NCI-H446 treated with DMSO at 0.1 percent for 48 hours (cell line): ENCODE results near the gene CDKL2.
"Not testable (repeated sequence)": the region's sequence is repeated elsewhere in the genome, so short reads cannot be mapped to it uniquely, and the experiment has no call there.

ENCODE experiments used
- DNase-seq: peaks from one replicate; lab custom pipeline; 2025; lab: John Stamatoyannopoulos, UW

Gene CDKL2

DNA sequence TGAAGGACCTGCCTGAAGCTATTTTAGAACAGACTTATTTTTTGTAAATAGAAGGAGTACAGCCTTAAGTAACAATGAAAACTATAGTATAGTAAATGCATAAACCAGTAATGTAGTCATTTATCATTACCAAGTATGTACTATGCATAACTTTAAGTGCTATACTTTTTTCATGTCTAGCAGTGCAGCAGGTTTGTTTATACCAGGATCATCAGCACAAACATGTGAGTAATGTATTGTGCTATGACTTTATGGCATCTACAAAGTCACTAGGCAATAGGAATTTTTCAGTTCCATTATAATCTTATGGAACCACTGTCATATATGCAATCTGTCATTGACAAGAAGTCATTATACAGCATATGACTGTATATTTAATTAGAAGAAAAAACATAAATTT, 77.9 kb downstream of the CDKL2 start:
- DNase-seq, result no peak

DNA sequence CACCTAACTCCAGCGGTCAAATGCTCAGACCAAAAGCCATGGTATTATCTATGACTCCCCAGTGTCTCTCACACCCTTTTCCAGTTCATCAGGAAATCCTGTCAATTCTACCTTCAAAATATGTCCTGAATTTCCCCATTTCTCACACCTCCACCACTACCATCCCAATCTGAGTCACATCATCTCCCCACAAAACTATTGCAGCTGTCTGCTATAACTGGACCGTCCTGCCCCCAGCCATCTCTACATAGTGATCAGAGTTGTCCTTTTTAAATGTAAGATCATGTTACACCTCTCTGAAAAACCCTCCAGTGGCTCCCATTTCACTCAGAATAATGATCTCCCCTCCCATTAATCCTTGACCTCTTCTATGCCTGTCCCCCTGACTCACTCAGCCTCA, 81.3 kb downstream of the CDKL2 start:
- DNase-seq, result no peak

DNA sequence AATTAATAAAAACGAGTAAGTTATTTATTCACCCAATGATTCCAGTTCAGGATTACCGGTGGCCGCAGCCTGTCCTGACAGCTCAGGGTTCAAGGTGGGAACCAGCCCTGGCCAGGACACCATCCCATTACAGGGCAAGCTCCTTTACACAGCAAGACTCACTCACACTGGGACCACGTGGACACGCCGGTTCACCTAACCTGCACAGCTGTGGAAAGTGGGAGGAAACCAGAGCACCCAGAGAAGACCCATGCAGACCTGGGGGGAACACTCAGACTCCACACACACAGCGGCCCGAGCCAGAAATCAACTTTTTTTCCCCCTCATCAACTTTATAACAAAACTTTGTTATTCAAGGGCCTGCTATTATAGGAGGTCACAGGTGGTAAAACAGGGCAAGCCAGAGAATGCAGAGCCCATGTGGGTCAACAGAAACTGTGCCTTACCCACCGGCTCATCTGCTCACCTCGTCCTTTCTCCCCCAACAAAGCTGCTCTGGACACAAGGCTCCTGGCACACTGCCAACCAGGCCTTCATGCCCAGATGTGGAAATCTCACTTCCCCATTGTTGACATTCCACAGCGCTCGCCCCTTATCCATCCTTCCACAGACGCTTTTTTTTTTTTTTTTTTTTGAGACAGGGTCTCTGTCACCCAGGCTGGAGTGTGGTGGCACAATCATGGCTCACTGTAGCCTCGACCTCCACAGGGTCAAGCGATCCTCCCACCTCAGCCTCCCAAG, 82.5 kb downstream of the CDKL2 start:
- no peak for DNase-seq

DNA sequence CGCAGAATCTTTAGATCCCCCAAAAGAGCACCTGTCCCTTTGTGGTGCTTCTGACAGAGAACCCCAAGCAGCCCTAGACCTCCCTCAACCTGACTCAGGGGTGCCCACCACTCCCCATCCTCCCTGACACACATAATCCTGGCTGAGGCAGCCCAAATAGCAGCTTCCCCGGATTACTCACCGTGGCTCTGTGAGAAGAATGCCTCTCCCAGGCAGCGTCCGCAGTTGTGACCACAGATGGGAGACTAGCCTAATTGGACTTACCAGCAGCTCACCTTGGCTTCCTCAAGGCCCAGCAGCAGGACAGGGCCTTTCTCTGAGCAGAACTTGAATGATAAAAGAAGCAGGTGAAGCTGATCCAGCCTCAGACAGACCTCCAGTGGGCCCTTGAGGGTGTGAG, 84.8 kb downstream of the CDKL2 start:
- no peak for DNase-seq

DNA sequence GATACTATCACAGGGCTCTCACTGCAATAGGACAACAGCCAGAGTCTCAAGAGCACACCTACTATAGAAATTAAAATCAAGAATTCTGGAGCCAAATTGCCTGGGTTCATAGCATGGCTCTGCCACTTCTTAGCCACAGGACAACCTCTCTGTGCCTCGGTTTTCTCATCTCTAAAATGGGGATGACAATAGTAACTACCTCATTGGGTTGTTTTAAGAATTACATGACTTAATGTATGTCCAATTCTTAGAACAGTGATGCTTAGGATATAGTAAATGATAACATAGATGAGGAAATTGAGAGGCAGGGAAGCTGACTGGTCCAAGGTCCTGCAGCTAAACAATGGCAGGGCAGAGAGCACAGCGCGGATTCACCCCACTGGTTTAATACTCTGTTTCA, 85.5 kb downstream of the CDKL2 start:
- no peak for DNase-seq

DNA sequence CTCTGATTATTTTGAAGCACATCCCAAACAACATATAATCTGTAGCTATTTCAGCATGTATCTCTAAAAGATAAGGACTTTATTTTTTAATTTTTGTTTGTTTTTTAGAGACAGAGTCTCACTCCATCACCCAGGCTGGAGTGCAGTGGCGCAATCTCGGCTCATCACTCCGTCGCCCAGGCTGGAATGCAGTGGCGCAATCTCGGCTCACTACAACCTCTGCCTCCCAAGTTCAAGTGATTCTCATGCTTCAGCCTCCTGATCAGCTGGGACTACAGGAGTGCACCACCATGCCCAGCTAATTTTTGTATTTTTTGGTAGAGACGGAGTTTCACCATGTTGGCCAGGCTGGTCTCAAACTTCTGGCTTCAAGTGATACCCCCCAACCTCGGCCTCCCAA, 86.1 kb downstream of the CDKL2 start:
- DNase-seq, result not testable (repeated sequence)

DNA sequence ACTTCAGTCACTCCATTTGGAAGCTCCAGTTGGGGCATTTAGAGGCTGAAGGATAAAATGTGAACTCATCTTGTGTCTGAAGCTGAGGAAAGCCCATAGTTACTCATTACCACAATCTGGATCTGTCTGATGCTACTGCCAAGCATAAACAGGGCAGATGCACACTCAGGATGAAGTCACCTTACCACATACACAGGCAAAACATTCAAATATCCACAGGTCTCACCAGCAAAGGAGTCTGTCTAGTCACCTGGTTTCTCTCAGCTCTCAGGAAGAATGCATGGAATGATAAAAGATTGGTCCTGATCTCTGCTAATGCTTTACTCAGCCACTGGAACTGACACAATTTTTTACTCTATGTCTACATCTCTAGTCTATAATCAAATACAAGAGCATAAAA, 87.5 kb downstream of the CDKL2 start:
- no peak for DNase-seq

DNA sequence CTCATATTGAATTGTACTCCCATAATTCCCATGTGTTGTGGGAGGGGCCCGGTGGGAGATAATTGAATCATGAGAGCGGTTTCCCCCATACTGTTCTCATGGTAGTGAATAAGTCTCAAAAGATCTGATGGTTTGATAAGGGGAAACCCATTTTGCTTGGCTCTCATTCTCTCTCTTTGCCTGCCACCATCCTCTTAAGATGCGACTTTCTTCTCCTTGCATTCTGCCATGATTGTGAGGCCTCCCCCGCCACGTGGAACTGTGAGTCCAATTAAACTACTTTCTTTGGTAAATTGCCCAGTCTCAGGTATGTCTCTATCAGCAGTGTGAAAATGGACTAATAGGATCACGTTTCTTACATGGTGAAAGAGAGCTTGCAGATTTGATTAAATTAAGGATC, 93.0 kb downstream of the CDKL2 start:
- DNase-seq, result not testable (repeated sequence)

DNA sequence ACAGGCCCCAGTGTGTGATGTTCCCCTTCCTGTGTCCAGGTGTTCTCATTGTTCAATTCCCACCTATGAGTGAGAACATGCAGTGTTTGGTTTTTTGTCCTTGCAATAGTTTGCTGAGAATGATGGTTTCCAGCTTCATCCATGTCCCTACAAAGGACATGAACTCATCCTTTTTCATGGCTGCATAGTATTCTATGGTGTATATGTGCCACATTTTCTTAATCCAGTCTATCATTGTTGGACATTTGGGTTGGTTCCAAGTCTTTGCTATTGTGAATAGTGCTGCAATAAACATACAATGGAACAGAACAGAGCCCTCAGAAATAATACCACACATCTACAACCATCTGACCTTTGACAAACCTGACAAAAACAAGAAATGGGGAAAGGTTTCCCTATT, 96.4 kb downstream of the CDKL2 start:
- DNase-seq, result not testable (repeated sequence)

DNA sequence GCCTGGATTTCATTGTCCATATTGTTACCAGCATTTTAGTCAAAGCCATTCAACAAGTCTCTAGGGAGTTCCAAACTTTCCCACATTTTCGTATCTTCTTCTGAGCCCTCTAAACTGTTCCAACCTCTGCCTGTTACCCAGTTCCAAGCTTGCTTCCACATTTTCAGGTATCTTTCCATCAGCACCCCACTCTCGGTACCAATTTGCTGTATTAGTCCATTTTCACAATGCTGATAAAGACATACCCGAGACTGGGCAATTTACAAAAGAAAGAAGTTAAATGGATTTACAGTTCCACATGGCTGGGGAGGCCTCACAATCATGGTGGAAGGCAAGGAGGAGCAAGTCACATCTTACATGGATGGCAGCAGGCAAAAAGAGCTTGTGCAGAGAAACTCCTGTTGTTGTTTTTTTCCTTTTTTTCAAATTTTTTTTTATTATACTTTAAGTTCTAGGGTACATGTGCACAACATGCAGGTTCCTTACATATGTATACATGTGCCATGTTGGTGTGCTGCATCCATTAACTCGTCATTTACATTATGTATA, 96.9 kb downstream of the CDKL2 start:
- DNase-seq, result not testable (repeated sequence)

DNA sequence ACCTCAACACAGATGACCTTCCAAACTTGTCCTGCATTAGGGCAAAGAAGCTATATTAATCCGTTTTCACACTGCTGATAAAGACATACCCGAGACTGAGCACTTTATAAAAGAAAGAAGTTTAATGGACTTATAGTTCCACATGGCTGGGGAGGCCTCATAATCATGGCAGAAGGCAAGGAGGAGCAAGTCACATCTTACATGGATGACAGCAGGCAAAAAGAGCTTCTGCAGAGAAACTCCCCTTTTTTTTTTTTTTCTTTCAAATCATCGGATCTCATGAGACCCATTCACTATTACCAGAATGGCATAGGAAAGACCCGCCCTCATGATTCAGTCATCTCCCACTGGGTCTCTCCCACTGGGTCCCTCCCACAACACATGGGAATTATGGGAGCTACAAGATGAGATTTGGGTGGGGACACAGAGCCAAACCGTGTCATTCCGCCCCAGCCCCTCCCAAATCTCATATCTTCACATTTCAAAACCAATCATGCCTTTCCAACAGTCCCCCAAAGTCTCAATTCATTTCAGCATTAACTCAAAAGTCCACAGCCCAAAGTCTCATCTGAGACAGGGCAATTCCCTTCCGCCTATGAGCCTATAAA, 98.7 kb downstream of the CDKL2 start:
- DNase-seq, result not testable (repeated sequence)

DNA sequence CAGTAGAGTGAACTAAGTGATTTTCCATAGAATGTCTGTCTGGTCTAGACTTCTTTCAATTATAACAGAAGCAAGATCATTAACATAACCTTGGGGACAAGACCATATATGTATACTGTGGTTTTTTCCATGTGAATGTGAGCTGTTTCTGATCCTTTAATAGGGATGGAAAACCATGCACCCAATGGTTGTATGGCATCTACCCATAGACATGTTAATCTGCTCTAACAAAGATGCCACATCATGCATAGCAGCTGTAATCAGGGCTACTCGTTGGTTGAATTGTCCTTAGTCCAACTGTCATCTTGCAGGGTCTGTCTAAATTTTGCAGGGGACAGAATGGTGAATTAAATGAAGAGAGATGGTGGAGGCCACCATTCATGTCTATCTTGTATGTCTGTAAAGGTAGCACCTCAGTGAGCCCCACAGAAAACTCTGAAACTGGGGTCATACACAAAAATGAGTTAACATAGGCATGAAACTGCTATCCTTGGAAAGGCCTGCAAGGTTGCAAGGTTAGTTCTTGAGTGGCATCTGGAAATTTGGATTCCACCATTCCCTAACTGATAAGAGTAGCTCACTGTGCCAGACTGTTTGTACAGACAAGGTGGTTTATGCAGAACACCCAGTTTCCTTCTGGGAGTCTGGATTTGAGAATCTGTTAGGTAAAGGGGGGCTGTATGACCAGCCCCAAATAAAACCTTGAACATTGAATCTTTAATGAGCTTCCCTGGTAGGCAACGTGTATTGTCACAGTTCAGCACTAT, 99.6 kb downstream of the CDKL2 start:
- no peak for DNase-seq
